Suprapubic skin (tissue), 4 donors: ENCODE measurements around the gene CNNM2.

Experiments used
- CTCF ChIP-seq, 2 donors: fragments of 200-600 bp in 1 of 2; fragments of 450-650 bp in 1 of 2; sonication (generic) in 1 of 2; IDR thresholded peaks; one replicate each; pipeline ENCODE4 v1.5.1; 2016 to 2019; ENCODE audit warnings: antibody characterized with exemption in 2 of 2, mild to moderate bottlenecking in 1 of 2, moderate library complexity in 1 of 2
- EP300 ChIP-seq: sonication (generic); formaldehyde crosslinking; IDR thresholded peaks from one replicate; pipeline ENCODE4 v1.6.1; 2017; ENCODE audit warnings: antibody characterized with exemption
- POLR2A ChIP-seq, 2 donors: fragments of 450-650 bp; IDR thresholded peaks; one replicate each; pipeline ENCODE4 v1.6.1; 2017; ENCODE audit warnings: antibody characterized with exemption in 2 of 2, mild to moderate bottlenecking in 2 of 2, moderate library complexity in 2 of 2
- POLR2AphosphoS5 ChIP-seq, 3 donors: sonication (generic); formaldehyde crosslinking; IDR thresholded peaks; one replicate each; pipeline ENCODE4 v1.6.1; 2017; ENCODE audit warnings: antibody characterized with exemption in 3 of 3

- no peak for TF ChIP-seq POLR2AphosphoS5 (IDR thresholded peaks at IDR 0.05)
- TF ChIP-seq CTCF (IDR thresholded peaks at IDR 0.05) = no peak
- TF ChIP-seq POLR2A (IDR thresholded peaks at IDR 0.05) = no peak
- TF ChIP-seq EP300 = no peak
Measured at GRCh38 chr10:102941401-102941800, 23.3 kb downstream of the CNNM2 start.
